Chondrocyte (in vitro differentiated cells): Measurements from ENCODE around the gene CEP85. TPM values are rescaled to one million over a fixed set of nuclear protein-coding genes. Genes with fewer than 3 reads are reported as not detected.

Experiments
- DNase-seq: peaks from one replicate; pipeline ENCODE4 v3.0.0; 2021; ENCODE audit warnings: mixed read lengths, low spot score
- H3K27ac Mint-ChIP-seq: one replicate; pipeline ENCODE4 v1.8.0; 2021; ENCODE audit warnings: mild to moderate bottlenecking, moderate library complexity, mixed read lengths; ENCODE audit not compliant: unreplicated experiment
- H3K27me3 Mint-ChIP-seq: 2 replicates; pipeline ENCODE4 v1.8.0; 2021; ENCODE audit warnings: low read depth, mixed read lengths
- H3K36me3 Mint-ChIP-seq: 2 replicates; pipeline ENCODE4 v1.8.0; 2021; ENCODE audit warnings: low read depth, mixed read lengths
- H3K4me1 Mint-ChIP-seq: 2 replicates; pipeline ENCODE4 v1.8.0; 2021; ENCODE audit warnings: low read depth, mild to moderate bottlenecking, mixed read lengths
- H3K4me3 Mint-ChIP-seq: one replicate; pipeline ENCODE4 v1.8.0; 2021; ENCODE audit warnings: mild to moderate bottlenecking, moderate library complexity, mixed read lengths; ENCODE audit not compliant: unreplicated experiment
- H3K9me3 Mint-ChIP-seq: 2 replicates; pipeline ENCODE4 v1.8.0; 2021; ENCODE audit warnings: low read depth, mixed read lengths
- CTCF ChIP-seq: fragments of 200-600 bp; sonication (generic); IDR thresholded peaks from 2 replicates; pipeline ENCODE4 v1.5.0; 2021; ENCODE audit warnings: antibody characterized with exemption, mild to moderate bottlenecking, moderate library complexity
- total RNA-seq: library from RNA; stranded (reverse); gene quantifications from 3 replicates; pipeline ENCODE4 v1.2.1, GENCODE V29; 2021

CEP85 gene
- total RNA-seq, 1 donor from 2014 or later = 13.1 TPM

DNA sequence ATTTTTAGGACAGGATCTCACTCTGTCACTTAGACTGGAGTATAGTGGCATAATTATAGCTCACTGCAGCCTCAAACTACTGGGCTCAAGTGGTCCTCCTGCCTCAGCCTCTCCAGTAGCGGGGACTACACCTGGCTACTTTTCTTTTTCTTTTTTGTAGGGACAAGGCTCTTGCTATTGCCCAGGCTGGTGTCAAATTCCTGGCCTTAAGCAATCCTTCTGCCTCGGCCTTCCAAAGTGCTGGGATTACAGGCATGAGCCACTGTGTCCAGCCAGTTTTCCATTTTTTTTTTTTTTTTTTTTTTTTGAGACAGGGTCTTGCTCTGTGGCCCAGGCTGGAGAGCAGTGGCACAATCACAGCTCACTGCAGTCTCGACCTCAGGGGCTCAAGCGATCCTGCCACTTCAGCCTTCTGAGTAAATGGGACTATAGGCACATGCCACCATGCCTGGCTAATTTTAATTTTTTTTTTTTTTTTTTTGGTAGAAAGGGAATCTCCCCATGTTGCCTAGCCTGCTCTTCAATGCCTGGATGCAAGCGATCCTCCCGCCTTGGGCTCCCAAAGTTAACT is 20.6 kb upstream of the CEP85 start:
- H3K4me3 Mint-ChIP-seq = no peak overlapping the region
- H3K27ac Mint-ChIP-seq = no peak overlapping the region
- no peaks in the 10 kb centered on the region for H3K9me3 Mint-ChIP-seq
- no peaks in the 10 kb centered on the region for H3K36me3 Mint-ChIP-seq
- DNase-seq = no peak
- no peak for TF ChIP-seq CTCF
- H3K27me3 Mint-ChIP-seq = peaks cover 9% of the 10 kb centered on the region
- H3K4me1 Mint-ChIP-seq = no peaks in the 10 kb centered on the region

GRCh38 chr1:26215246-26215645 is 18.8 kb upstream of the CEP85 start:
- TF ChIP-seq CTCF = no peak
- Mint-ChIP-seq H3K4me1 (peaks cover 3% of the 10 kb centered on the region), H3K9me3 (no peaks in the 10 kb centered on the region), H3K36me3 (no peaks in the 10 kb centered on the region), H3K4me3 (no peak overlapping the region), H3K27ac (no peak overlapping the region), H3K27me3 (peaks cover 2% of the 10 kb centered on the region)
- no peak for DNase-seq

DNA sequence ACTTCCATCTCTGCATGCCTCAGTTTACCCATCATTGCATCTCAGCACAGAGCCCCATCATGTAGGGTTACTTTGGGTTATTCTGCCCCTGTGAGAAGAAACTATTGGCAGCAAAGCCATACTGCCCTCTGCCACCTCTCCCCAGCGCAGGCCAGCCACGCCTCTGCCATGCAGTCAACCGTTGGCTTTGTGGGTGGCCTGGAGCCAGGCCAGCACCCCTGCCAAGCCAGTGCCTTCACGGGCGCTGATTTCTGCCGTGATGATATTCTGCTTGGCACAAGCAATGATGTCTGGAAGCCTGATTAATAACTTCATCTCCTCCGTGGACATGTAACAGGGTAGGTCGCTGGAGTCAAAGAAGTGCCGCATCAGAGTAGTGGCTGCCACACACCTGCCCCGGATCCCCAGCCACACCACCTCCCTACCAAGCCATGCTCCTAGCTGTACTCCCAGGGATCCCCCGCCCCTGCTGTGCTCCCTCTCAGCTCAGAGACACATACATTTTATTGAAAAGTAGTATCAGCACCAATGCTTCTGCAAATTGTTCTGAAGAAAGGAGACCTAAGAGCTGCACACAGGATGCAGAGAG is 15.0 kb upstream of the CEP85 start:
- H3K36me3 Mint-ChIP-seq = no peaks in the 10 kb centered on the region
- H3K27ac Mint-ChIP-seq = no peak overlapping the region
- H3K9me3 Mint-ChIP-seq = no peaks in the 10 kb centered on the region
- DNase-seq = no peak
- no peaks in the 10 kb centered on the region for H3K27me3 Mint-ChIP-seq
- no peak for TF ChIP-seq CTCF
- H3K4me3 Mint-ChIP-seq = no peak overlapping the region
- peaks cover 6% of the 10 kb centered on the region for H3K4me1 Mint-ChIP-seq

DNA sequence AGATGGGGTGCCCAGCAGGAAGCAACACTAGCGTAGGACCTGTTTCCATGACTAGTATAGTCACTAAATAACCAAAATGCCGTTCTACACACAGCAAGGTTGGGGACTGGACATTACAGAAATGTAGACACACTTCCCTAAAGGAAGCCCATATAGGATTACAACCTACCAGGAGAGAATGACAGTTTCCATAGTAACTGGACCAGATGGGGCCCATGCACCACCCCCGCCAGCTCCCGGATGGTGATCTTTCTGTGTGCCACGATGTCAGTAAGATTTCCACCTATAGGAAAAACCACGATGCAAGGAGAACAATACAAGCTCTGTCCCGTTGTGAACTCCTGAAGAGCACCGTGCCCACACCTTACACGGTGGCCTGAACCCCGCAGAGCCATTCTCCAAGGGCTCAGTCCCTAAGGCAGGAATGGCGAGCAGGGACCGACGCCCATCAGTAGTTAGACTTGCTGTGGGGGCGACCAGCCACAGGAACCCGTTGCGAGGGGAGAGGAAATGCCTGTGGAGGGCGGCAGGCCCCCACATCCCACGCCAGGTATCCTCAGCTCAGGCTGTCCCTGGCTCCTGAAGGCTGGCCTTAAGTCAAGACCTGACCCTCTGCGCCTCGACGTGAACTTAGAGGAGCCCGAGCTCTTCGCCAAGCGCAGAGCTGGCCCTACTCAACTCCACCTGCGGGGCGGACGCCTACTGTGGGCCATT is 13.6 kb upstream of the CEP85 start:
- Mint-ChIP-seq H3K4me3 (no peak overlapping the region), H3K36me3 (no peaks in the 10 kb centered on the region), H3K4me1 (peaks cover 6% of the 10 kb centered on the region), H3K9me3 (no peaks in the 10 kb centered on the region), H3K27me3 (no peaks in the 10 kb centered on the region), H3K27ac (no peak overlapping the region)
- no peak for DNase-seq
- TF ChIP-seq CTCF = no peak

GRCh38 chr1:26221094-26221493 is 12.9 kb upstream of the CEP85 start:
- no peak overlapping the region for H3K4me3 Mint-ChIP-seq
- no peak for TF ChIP-seq CTCF
- no peak for DNase-seq
- H3K4me1 Mint-ChIP-seq = peaks cover 12% of the 10 kb centered on the region
- H3K27me3 Mint-ChIP-seq = peaks cover 5% of the 10 kb centered on the region
- no peaks in the 10 kb centered on the region for H3K9me3 Mint-ChIP-seq
- no peak overlapping the region for H3K27ac Mint-ChIP-seq
- no peaks in the 10 kb centered on the region for H3K36me3 Mint-ChIP-seq
